K562 (cell line): Measurements from ENCODE around the gene EXD2. TPM values are rescaled to one million over a fixed set of nuclear protein-coding genes. Genes with fewer than 3 reads are reported as not detected.

Experiments
- ATAC-seq: fragments of 200-7000 bp; cut with Tn5 transposase; 3 replicates; pipeline ENCODE4 v1.9.1; 2020; ENCODE audit warnings: moderate library complexity
- BruUV-seq: library from RNA; stranded (reverse); fragments of 400-500 nt; replicated peaks from 2 replicates; lab custom pipeline; 2021; lab: Mats Ljungman, UMichigan
- CTCF ChIA-PET: fragments of 300-600 bp; formaldehyde crosslinking; extraction: SDS; loops from one replicate; lab custom pipeline; 2021; ENCODE audit warnings: low intra/inter-chr PET ratio; lab: Yijun Ruan, JAX
- POLR2A ChIA-PET: fragments of 300-600, 350-650 bp; sonication (Branson Sonifier 250); formaldehyde crosslinking; extraction: SDS; loops from one replicate; lab custom pipeline; 2021; ENCODE audit warnings: antibody characterized with exemption, inconsistent platforms; lab: Yijun Ruan, JAX
- DNase-seq, 4 experiments: peaks; one replicate each; pipeline versions ENCODE4 v3.0.0 to v3.0.0-alpha.2; 2011 to 2018; ENCODE audit warnings: low spot score in 3 of 4, mixed read lengths in 3 of 4; ENCODE audit errors: extremely low read depth in 1 of 4
- FAIRE-seq: peaks from 2 replicates; lab custom pipeline; 2011; peaks lifted over from hg19 to GRCh38; lab: Jason Lieb, UNC
- H2AFZ ChIP-seq: 2 replicates; pipeline ENCODE4 v1.6.0; 2011; ENCODE audit warnings: low read depth, low read length, control low read depth, inconsistent platforms
- H3K27ac ChIP-seq: fragments of 200-600 bp; 3 replicates; pipeline ENCODE4 v1.8.0; 2011; ENCODE audit warnings: low read depth, mild to moderate bottlenecking, control low read depth, inconsistent platforms, low read length, moderate library complexity, mixed read lengths; ENCODE audit errors: extremely low read depth
- H3K27me3 ChIP-seq, 2 experiments: fragments of 300-600 bp in 1 of 2; 2 replicates in 1 of 2; 3 replicates in 1 of 2; pipeline versions ENCODE4 v1.6.0 to v1.8.0; 2011; ENCODE audit warnings: inconsistent platforms in 2 of 2, low read length in 2 of 2, mild to moderate bottlenecking in 1 of 2, mixed read lengths in 1 of 2, moderate library complexity in 1 of 2; ENCODE audit not compliant: control insufficient read depth in 2 of 2, insufficient read depth in 2 of 2
- H3K36me3 ChIP-seq: fragments of 300-600 bp; 3 replicates; pipeline ENCODE4 v1.8.0; 2011; ENCODE audit warnings: mild to moderate bottlenecking, low read length, inconsistent platforms; ENCODE audit not compliant: control insufficient read depth, insufficient read depth
- H3K4me1 ChIP-seq, 2 experiments: fragments of 200-600 bp in 1 of 2; replicated peaks in 1 of 2; 2 replicates in 1 of 2; 3 replicates in 1 of 2; pipeline versions ENCODE4 v1.5.1 to v1.8.0; 2011; ENCODE audit warnings: inconsistent platforms in 2 of 2, low read length in 2 of 2, mild to moderate bottlenecking in 1 of 2, mixed read lengths in 1 of 2, moderate library complexity in 1 of 2; ENCODE audit not compliant: control insufficient read depth in 2 of 2, insufficient read depth in 2 of 2
- H3K4me2 ChIP-seq: 2 replicates; pipeline ENCODE4 v1.6.1; 2011; ENCODE audit warnings: low read length, control low read depth, inconsistent platforms, mixed read lengths; ENCODE audit not compliant: insufficient read depth
- H3K4me3 ChIP-seq: fragments of 200-600 bp; sonication (generic), shearing (Covaris generic); 2 replicates; pipeline ENCODE4 v1.5.1; 2016; ENCODE audit warnings: control low read depth, inconsistent platforms
- H3K79me2 ChIP-seq: fragments of 200-600 bp; 3 replicates; pipeline ENCODE4 v1.8.0; 2011; ENCODE audit warnings: low read length, inconsistent platforms; ENCODE audit not compliant: control insufficient read depth, insufficient read depth
- H3K9ac ChIP-seq, 2 experiments: 2 replicates each; pipeline versions ENCODE4 v1.6.0 to v1.6.1; 2011; ENCODE audit warnings: low read depth in 2 of 2, low read length in 2 of 2, control low read depth in 1 of 2, inconsistent platforms in 1 of 2, mild to moderate bottlenecking in 1 of 2, mixed read lengths in 1 of 2; ENCODE audit not compliant: insufficient read depth in 1 of 2
- H3K9me1 ChIP-seq: one replicate; pipeline ENCODE4 v1.6.0; 2011; ENCODE audit warnings: inconsistent platforms, mild to moderate bottlenecking, low read length, moderate library complexity; ENCODE audit not compliant: control insufficient read depth, insufficient read depth
- H3K9me3 ChIP-seq: replicated peaks from 2 replicates; pipeline ENCODE4 v1.5.1; 2011; ENCODE audit warnings: low read depth, low read length, inconsistent platforms; ENCODE audit not compliant: control insufficient read depth, insufficient read depth
- H4K20me1 ChIP-seq: replicated peaks from 2 replicates; pipeline ENCODE4 v1.6.1; 2011; ENCODE audit warnings: low read length, inconsistent platforms, mixed read lengths; ENCODE audit not compliant: control insufficient read depth, insufficient read depth
- BACH1 ChIP-seq: fragments of 200-800 bp; sonication (Bioruptor generic); IDR thresholded peaks from 2 replicates; pipeline ENCODE4 v1.6.1; 2016; ENCODE audit warnings: missing genetic modification characterization, missing compliant biosample characterization
- BRF1 ChIP-seq: IDR thresholded peaks from 3 replicates; pipeline ENCODE4 v1.6.1; 2011; ENCODE audit warnings: borderline replicate concordance, mild to moderate bottlenecking; ENCODE audit not compliant: insufficient read length; ENCODE audit errors: extremely low read depth
- DDX20 ChIP-seq: fragments of 450-650 bp; IDR thresholded peaks from 2 replicates; pipeline ENCODE4 v1.6.1; 2016; ENCODE audit warnings: missing genetic modification characterization, low read depth, mild to moderate bottlenecking, missing compliant biosample characterization, moderate library complexity
- FOXA1 ChIP-seq: fragments of 450-650 bp; IDR thresholded peaks from 2 replicates; pipeline ENCODE4 v1.6.1; 2016; ENCODE audit warnings: mild to moderate bottlenecking, borderline replicate concordance
- HLTF ChIP-seq: fragments of 450-650 bp; IDR thresholded peaks from 2 replicates; pipeline ENCODE4 v1.6.1; 2016
- JUN ChIP-seq, 2 experiments: sonication (generic) in 1 of 2; formaldehyde crosslinking in 1 of 2; IDR thresholded peaks; 2 replicates each; pipeline versions ENCODE4 v1.6.1 to v1.8.0; 2012 to 2022; ENCODE audit warnings: borderline replicate concordance in 2 of 2, mild to moderate bottlenecking in 2 of 2, improper control_type of control experiment in 1 of 2, low read depth in 1 of 2, low read length in 1 of 2, missing genetic modification reagents in 1 of 2
- KDM4B ChIP-seq, 2 experiments: fragments of 450-650 bp in 1 of 2; sonication (generic) in 1 of 2; IDR thresholded peaks; 2 replicates each; pipeline ENCODE4 v1.6.1; 2016 to 2017; ENCODE audit warnings: borderline replicate concordance in 2 of 2, antibody characterized with exemption in 1 of 2, low read depth in 1 of 2, mild to moderate bottlenecking in 1 of 2
- MED1 ChIP-seq: sonication (generic); formaldehyde crosslinking; IDR thresholded peaks from 2 replicates; pipeline ENCODE4 v1.8.1; 2023; ENCODE audit warnings: missing genetic modification reagents, borderline replicate concordance
- MYC ChIP-seq, 2 experiments: fragments of 250-450 bp in 1 of 2; sonication (Bioruptor Pico) in 1 of 2; IDR thresholded peaks; 2 replicates each; pipeline versions ENCODE4 v1.5.1 to v1.6.1; 2012 to 2021; ENCODE audit warnings: low read depth in 2 of 2, borderline replicate concordance in 1 of 2, improper control_type of control experiment in 1 of 2, low read length in 1 of 2, mild to moderate bottlenecking in 1 of 2, moderate library complexity in 1 of 2
- NFRKB ChIP-seq: fragments of 450-650 bp; IDR thresholded peaks from 2 replicates; pipeline ENCODE4 v1.6.1; 2016; ENCODE audit warnings: low read depth
- PHF8 ChIP-seq: fragments of 200-600 bp; sonication (generic); IDR thresholded peaks from 2 replicates; pipeline ENCODE4 v1.6.1; 2012; ENCODE audit warnings: mixed run types, mild to moderate bottlenecking, inconsistent platforms, low read length, moderate library complexity, borderline replicate concordance
- ZNF766 ChIP-seq: fragments of 200-800 bp; sonication (Bioruptor generic); conservative IDR thresholded peaks from 2 replicates; pipeline ENCODE4 v1.6.1; 2016; ENCODE audit warnings: missing genetic modification characterization, missing compliant biosample characterization
- WGBS: fragments of 100-300 bp; shearing (Covaris generic); methylation state at CpG from one replicate; pipeline ENCODE4 v1.1.6; 2016; ENCODE audit warnings: low coverage, mixed read lengths; ENCODE audit not compliant: insufficient coverage; ENCODE audit errors: missing lambda C conversion rate; 5-methylcytosine and 5-hydroxymethylcytosine counted together
- in situ Hi-C: fragments of 300-500 bp; cut with MboI; formaldehyde crosslinking; loops from 4 replicates; pipeline ENCODE4 v1.15.0; 2018; ENCODE audit warnings: inconsistent platforms, mixed read lengths
- intact Hi-C: fragments of 100-400 bp; cut with micrococcal nuclease; formaldehyde crosslinking; loops from 2 replicates; pipeline ENCODE4 v1.14.2; 2022
- polyA plus RNA-seq, 8 experiments: library from polyadenylated mRNA; depleted of rRNA in 4 of 8; stranded (reverse) in 5 of 8; unstranded in 3 of 8; fragments of >200 nt; fragmentation: Nextera tagmentation in 2 of 8; fragmentation: Illumina TruSeq in 1 of 8; extraction: Ambion mirVana in 2 of 8; extraction: Trizol in 1 of 8; gene quantifications; 2 replicates each; pipeline versions ENCODE4 v1.2.1 to v1.2.3, GENCODE V29; 2011 to 2014; ENCODE audit warnings: inconsistent platforms in 1 of 8, missing spikeins in 1 of 8
- total RNA-seq, 7 experiments: library from RNA; depleted of rRNA in 6 of 7; stranded (reverse); fragments of >200 nt in 6 of 7; fragmentation: Illumina TruSeq in 2 of 7; extraction: Trizol in 2 of 7; gene quantifications; 2 replicates each; pipeline versions ENCODE4 v1.2.1 to v1.2.3, GENCODE V29; 2011 to 2021; ENCODE audit warnings: low replicate concordance in 1 of 7
- TF ChIP-seq, protein P1 (sequence below), 3 experiments: fragments of 200-800 bp in 1 of 3; sonication (Bioruptor generic) in 1 of 3; sonication (generic) in 1 of 3; formaldehyde crosslinking in 1 of 3; IDR thresholded peaks; 2 replicates each; pipeline versions ENCODE4 v1.6.1 to v1.8.0; 2016 to 2022; ENCODE audit warnings: mild to moderate bottlenecking in 2 of 3, missing compliant biosample characterization in 2 of 3, missing genetic modification characterization in 2 of 3, missing genetic modification reagents in 1 of 3
- TF ChIP-seq, protein P2 (sequence below): sonication (generic); formaldehyde crosslinking; IDR thresholded peaks from 2 replicates; pipeline ENCODE4 v1.9.0; 2022; ENCODE audit warnings: mild to moderate bottlenecking, missing genetic modification reagents
- TF ChIP-seq, protein P3 (sequence below): fragments of 450-650 bp; formaldehyde crosslinking; conservative IDR thresholded peaks from 2 replicates; pipeline ENCODE4 v1.4.0; 2022; ENCODE audit warnings: mild to moderate bottlenecking, missing genetic modification characterization
- TF ChIP-seq, protein P4 (sequence below): sonication (generic); formaldehyde crosslinking; IDR thresholded peaks from 2 replicates; pipeline ENCODE4 v1.8.0; 2022; ENCODE audit warnings: mild to moderate bottlenecking, low read depth, missing genetic modification reagents

EXD2 gene
- total and polyA plus RNA-seq, 9 of the 15 experiments (the other 6 are each of a cell fraction or from before 2014, with no cell fraction given) = 1.6 to 7.5 (median 3.7) TPM

DNA sequence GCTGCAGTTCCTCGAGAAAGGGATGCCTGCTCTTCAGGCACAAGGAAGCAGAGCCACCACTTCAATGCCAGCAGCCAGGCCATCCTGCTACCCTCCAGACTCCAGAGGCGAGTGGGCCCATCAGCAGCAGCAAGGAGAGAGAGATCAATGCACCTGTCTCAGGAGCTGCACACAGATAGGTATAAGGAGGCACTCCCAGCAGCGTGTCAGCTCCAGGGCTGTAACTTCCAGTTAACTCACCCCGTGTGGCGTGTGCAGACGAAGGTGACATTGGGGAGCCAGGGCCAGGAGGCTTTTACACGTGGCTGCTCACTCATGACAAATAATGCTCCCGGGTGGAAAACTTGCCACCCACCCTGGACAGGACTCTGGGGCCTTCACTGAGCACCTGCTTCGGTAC, 92.9 kb downstream of the EXD2 start:
- no peaks in the 10 kb centered on the region for H4K20me1 ChIP-seq
- no peak overlapping the region for H3K9ac ChIP-seq
- CTCF ChIA-PET = no interaction called here
- no peak overlapping the region for H3K4me3 ChIP-seq
- TF ChIP-seq ZNF766 (CRISPR knock-in tag) (no peak), PHF8 (no peak), MED1 (no peak), HLTF (no peak), KDM4B (IDR thresholded peaks at IDR 0.05; ENCODE audit: borderline replicate concordance in 2 of 2, low read depth in 1 of 2) (no peak), FOXA1 (no peak), JUN (IDR thresholded peaks at IDR 0.05; ENCODE audit: borderline replicate concordance, low read depth, low read length) (no peak), JUN (CRISPR knock-in tag; IDR thresholded peaks at IDR 0.05; ENCODE audit: borderline replicate concordance) (no peak), MYC (IDR thresholded peaks at IDR 0.05; ENCODE audit: low read depth, low read length) (no peak), MYC (CRISPR knock-in tag; IDR thresholded peaks at IDR 0.05; ENCODE audit: borderline replicate concordance, low read depth) (no peak), BRF1 (no peak), DDX20 (tag) (no peak), BACH1 (tag) (no peak), NFRKB (no peak)
- TF ChIP-seq, protein P1, sequence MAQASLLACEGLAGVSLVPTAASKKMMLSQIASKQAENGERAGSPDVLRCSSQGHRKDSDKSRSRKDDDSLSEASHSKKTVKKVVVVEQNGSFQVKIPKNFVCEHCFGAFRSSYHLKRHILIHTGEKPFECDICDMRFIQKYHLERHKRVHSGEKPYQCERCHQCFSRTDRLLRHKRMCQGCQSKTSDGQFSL (CRISPR knock-in tag; IDR thresholded peaks at IDR 0.05) = no peak
- TF ChIP-seq, protein P1 (tag; IDR thresholded peaks at IDR 0.05) = no peak
- TF ChIP-seq, protein P2, sequence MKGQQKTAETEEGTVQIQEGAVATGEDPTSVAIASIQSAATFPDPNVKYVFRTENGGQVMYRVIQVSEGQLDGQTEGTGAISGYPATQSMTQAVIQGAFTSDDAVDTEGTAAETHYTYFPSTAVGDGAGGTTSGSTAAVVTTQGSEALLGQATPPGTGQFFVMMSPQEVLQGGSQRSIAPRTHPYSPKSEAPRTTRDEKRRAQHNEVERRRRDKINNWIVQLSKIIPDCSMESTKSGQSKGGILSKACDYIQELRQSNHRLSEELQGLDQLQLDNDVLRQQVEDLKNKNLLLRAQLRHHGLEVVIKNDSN = no peak
- TF ChIP-seq, protein P3, sequence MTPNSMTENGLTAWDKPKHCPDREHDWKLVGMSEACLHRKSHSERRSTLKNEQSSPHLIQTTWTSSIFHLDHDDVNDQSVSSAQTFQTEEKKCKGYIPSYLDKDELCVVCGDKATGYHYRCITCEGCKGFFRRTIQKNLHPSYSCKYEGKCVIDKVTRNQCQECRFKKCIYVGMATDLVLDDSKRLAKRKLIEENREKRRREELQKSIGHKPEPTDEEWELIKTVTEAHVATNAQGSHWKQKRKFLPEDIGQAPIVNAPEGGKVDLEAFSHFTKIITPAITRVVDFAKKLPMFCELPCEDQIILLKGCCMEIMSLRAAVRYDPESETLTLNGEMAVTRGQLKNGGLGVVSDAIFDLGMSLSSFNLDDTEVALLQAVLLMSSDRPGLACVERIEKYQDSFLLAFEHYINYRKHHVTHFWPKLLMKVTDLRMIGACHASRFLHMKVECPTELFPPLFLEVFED (CRISPR knock-in tag) = no peak
- TF ChIP-seq, protein P4, sequence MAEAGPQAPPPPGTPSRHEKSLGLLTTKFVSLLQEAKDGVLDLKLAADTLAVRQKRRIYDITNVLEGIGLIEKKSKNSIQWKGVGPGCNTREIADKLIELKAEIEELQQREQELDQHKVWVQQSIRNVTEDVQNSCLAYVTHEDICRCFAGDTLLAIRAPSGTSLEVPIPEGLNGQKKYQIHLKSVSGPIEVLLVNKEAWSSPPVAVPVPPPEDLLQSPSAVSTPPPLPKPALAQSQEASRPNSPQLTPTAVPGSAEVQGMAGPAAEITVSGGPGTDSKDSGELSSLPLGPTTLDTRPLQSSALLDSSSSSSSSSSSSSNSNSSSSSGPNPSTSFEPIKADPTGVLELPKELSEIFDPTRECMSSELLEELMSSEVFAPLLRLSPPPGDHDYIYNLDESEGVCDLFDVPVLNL (CRISPR knock-in tag) = no peak
- POLR2A ChIA-PET = no interaction called here
- no peak for DNase-seq
- H3K9me3 ChIP-seq = no peaks in the 10 kb centered on the region
- 4% methylated on average over 9 of the region's 9 CpGs for WGBS
- in situ Hi-C loops (no loop called here), intact Hi-C loops (no loop called here)
- no peaks in the 10 kb centered on the region for H3K36me3 ChIP-seq
- no TSS peak for BruUV-seq
- H3K4me1 ChIP-seq = no peaks in the 10 kb centered on the region
- no peaks in the 10 kb centered on the region for H3K9me1 ChIP-seq
- no peak overlapping the region for H2AFZ ChIP-seq
- no peak for ATAC-seq
- H3K79me2 ChIP-seq = no peaks in the 10 kb centered on the region
- H3K4me2 ChIP-seq = no peak overlapping the region
- no peak for FAIRE-seq
- peaks cover 3 to 26% of the 10 kb centered on the region in 2 experiments; a peak in 2 of 5 replicates for H3K27me3 ChIP-seq
- no peak overlapping the region for H3K27ac ChIP-seq
